ENCODE measurements around the gene RPRD1B. TPM values are rescaled to one million over a fixed set of nuclear protein-coding genes. Genes with fewer than 3 reads are reported as not detected.

Gene RPRD1B
- polyA plus RNA-seq, 4 donors: 9.2 to 34.7 (median 13.6) TPM

DNA sequence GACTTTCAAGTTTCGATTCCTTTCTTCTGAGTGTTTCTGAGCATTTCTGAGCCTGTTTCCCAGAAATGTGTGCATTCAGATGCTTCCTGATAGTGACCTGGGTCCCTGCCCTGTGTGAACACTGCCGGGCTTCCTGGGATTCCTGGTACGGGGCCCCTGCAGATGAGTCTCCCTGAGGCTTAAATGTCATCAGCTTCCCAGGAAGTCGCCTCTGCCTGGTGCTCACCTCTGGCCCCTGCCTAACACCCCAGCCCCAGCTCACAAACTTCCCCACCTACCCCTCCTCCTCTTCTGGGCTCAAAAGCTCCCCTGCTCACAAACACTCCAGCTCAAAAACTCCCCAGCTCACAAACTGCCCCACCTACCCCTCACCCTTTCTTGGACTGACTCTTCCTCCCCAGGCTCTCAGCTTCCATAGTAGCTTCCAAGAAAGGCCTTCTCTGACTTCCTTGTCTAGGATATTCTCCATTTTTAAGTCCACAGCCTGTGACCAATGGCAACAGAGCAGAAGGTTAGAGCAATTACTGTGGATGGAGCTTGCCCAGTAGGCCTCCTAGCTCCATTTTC lies 89.6 kb downstream of the RPRD1B start:
- Histone ChIP-seq H3K9me3 (ENCODE audit: control insufficient read depth in 2 of 2, insufficient read depth in 1 of 2, low read depth in 1 of 2, low read length in 1 of 2) (no peaks in the 10 kb centered on the region), H3K27ac (ENCODE audit: low read depth in 1 of 3, low read length in 2 of 3) (peak overlapping the region in 2 of 3 donors; percentile 80), H3K4me1 (ENCODE audit: control insufficient read depth in 3 of 3, insufficient read depth in 2 of 3, low read depth in 1 of 3, low read length in 2 of 3) (peaks cover 0 to 22% (median 12%) of the 10 kb centered on the region in 3 donors), H3K36me3 (ENCODE audit: control insufficient read depth in 3 of 3, insufficient read depth in 2 of 3, low read depth in 1 of 3, low read length in 3 of 3) (peaks cover 0 to 3% (median 0%) of the 10 kb centered on the region in 3 donors), H3K4me3 (ENCODE audit: low read depth in 1 of 3, low read length in 3 of 3) (no peak overlapping the region), H3K27me3 (ENCODE audit: control insufficient read depth in 3 of 3, insufficient read depth in 3 of 3, low read length in 3 of 3) (no peaks in the 10 kb centered on the region)
- no peak for FAIRE-seq
- peak in 1 of 2 donors; percentile 60 for DNase-seq
- WGBS, 3 donors: 30 to 49% (median 40%) methylated on average over 4 of the region's 4 CpGs

GRCh38 chr20:38125157-38126056 lies 91.9 kb downstream of the RPRD1B start:
- H3K36me3 ChIP-seq (ENCODE audit: control insufficient read depth in 3 of 3, insufficient read depth in 2 of 3, low read depth in 1 of 3, low read length in 3 of 3): peaks cover 0 to 23% (median 0%) of the 10 kb centered on the region in 3 donors
- no peaks in the 10 kb centered on the region for H3K9me3 ChIP-seq (ENCODE audit: control insufficient read depth in 2 of 2, insufficient read depth in 1 of 2, low read depth in 1 of 2, low read length in 1 of 2)
- H3K27me3 ChIP-seq (ENCODE audit: control insufficient read depth in 3 of 3, insufficient read depth in 3 of 3, low read length in 3 of 3): no peaks in the 10 kb centered on the region
- FAIRE-seq (no peak), DNase-seq (peak in 1 of 2 donors; percentile 58)
- H3K4me3 ChIP-seq (ENCODE audit: low read depth in 1 of 3, low read length in 3 of 3): no peak overlapping the region
- 47 to 57% (median 50%) methylated on average over 18 of the region's 18 CpGs for WGBS, 3 donors
- peak overlapping the region in 1 of 3 donors; percentile 88 for H3K27ac ChIP-seq (ENCODE audit: low read depth in 1 of 3, low read length in 2 of 3)
- peaks cover 0 to 22% (median 12%) of the 10 kb centered on the region in 3 donors for H3K4me1 ChIP-seq (ENCODE audit: control insufficient read depth in 3 of 3, insufficient read depth in 2 of 3, low read depth in 1 of 3, low read length in 2 of 3)

- DNase-seq (no peak), FAIRE-seq (no peak)
- Histone ChIP-seq H3K27ac (ENCODE audit: low read depth in 1 of 3, low read length in 2 of 3) (peak overlapping the region in 2 of 3 donors; percentile 57 to 88), H3K4me1 (ENCODE audit: control insufficient read depth in 3 of 3, insufficient read depth in 2 of 3, low read depth in 1 of 3, low read length in 2 of 3) (peaks cover 0 to 22% (median 12%) of the 10 kb centered on the region in 3 donors), H3K36me3 (ENCODE audit: control insufficient read depth in 3 of 3, insufficient read depth in 2 of 3, low read depth in 1 of 3, low read length in 3 of 3) (peaks cover 0 to 31% (median 0%) of the 10 kb centered on the region in 3 donors), H3K27me3 (ENCODE audit: control insufficient read depth in 3 of 3, insufficient read depth in 3 of 3, low read length in 3 of 3) (no peaks in the 10 kb centered on the region), H3K4me3 (ENCODE audit: low read depth in 1 of 3, low read length in 3 of 3) (no peak overlapping the region), H3K9me3 (ENCODE audit: control insufficient read depth in 2 of 2, insufficient read depth in 1 of 2, low read depth in 1 of 2, low read length in 1 of 2) (no peaks in the 10 kb centered on the region)
- 74 to 81% (median 74%) methylated on average over 7 of the region's 7 CpGs for WGBS, 3 donors
These were observed 92.8 kb downstream of the RPRD1B start for GRCh38 chr20:38126146-38126921.

DNA sequence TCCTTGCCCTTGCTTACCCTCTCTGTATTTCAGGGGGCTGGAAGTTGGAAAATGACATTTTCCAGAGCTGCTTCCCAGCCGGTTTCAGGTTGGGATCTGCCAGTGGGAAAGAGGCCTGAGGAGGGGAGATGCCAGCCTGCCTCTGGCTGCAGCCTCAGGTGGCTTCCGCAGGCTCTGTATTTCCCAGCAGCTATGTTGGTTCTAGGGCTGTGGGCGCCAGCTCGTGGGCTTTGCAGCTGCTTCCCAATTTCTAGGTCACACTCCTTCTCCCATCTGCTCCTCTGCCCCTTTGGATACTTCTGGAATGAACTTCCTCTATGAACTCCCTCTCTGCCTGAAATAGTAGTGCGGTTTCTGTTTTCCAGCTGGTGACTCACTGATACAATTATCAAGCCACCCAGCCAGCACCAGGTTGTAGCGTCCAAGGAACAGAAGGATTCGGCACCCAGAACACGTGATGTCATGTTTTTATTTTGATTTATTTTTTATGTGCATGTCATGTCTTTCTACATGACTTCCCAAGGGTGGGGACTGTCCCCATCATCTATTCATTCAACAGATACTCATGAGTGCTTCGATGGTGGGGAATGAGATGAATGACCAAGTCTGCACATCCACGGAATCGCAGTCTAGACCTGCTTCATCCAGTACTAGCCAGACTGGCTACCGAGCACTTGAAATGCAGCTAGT lies 93.5 kb downstream of the RPRD1B start:
- WGBS, 3 donors: 33 to 42% (median 40%) methylated on average over 12 of the region's 12 CpGs
- Histone ChIP-seq H3K27me3 (ENCODE audit: control insufficient read depth in 3 of 3, insufficient read depth in 3 of 3, low read length in 3 of 3) (no peaks in the 10 kb centered on the region), H3K9me3 (ENCODE audit: control insufficient read depth in 2 of 2, insufficient read depth in 1 of 2, low read depth in 1 of 2, low read length in 1 of 2) (no peaks in the 10 kb centered on the region), H3K36me3 (ENCODE audit: control insufficient read depth in 3 of 3, insufficient read depth in 2 of 3, low read depth in 1 of 3, low read length in 3 of 3) (peaks cover 0 to 39% (median 0%) of the 10 kb centered on the region in 3 donors), H3K27ac (ENCODE audit: low read depth in 1 of 3, low read length in 2 of 3) (peak overlapping the region in 2 of 3 donors; percentile 57 to 88), H3K4me1 (ENCODE audit: control insufficient read depth in 3 of 3, insufficient read depth in 2 of 3, low read depth in 1 of 3, low read length in 2 of 3) (peaks cover 0 to 22% (median 12%) of the 10 kb centered on the region in 3 donors), H3K4me3 (ENCODE audit: low read depth in 1 of 3, low read length in 3 of 3) (no peak overlapping the region)
- FAIRE-seq: no peak
- DNase-seq: peak in 1 of 2 donors; percentile 79

GRCh38 chr20:38127920-38128528 lies 94.5 kb downstream of the RPRD1B start:
- no peaks in the 10 kb centered on the region for H3K9me3 ChIP-seq (ENCODE audit: control insufficient read depth in 2 of 2, insufficient read depth in 1 of 2, low read depth in 1 of 2, low read length in 1 of 2)
- 85 to 91% (median 88%) methylated on average over 9 of the region's 9 CpGs for whole genome bisulfite sequencing, 3 donors
- no peaks in the 10 kb centered on the region for H3K27me3 ChIP-seq (ENCODE audit: control insufficient read depth in 3 of 3, insufficient read depth in 3 of 3, low read length in 3 of 3)
- H3K4me3 ChIP-seq (ENCODE audit: low read depth in 1 of 3, low read length in 3 of 3): no peak overlapping the region
- no peak for DNase-seq
- H3K4me1 ChIP-seq (ENCODE audit: control insufficient read depth in 3 of 3, insufficient read depth in 2 of 3, low read depth in 1 of 3, low read length in 2 of 3): peaks cover 0 to 21% (median 10%) of the 10 kb centered on the region in 3 donors
- FAIRE-seq: no peak
- no peak overlapping the region for H3K27ac ChIP-seq (ENCODE audit: low read depth in 1 of 3, low read length in 2 of 3)
- H3K36me3 ChIP-seq (ENCODE audit: control insufficient read depth in 3 of 3, insufficient read depth in 2 of 3, low read depth in 1 of 3, low read length in 3 of 3): peaks cover 0 to 48% (median 0%) of the 10 kb centered on the region in 3 donors

DNA sequence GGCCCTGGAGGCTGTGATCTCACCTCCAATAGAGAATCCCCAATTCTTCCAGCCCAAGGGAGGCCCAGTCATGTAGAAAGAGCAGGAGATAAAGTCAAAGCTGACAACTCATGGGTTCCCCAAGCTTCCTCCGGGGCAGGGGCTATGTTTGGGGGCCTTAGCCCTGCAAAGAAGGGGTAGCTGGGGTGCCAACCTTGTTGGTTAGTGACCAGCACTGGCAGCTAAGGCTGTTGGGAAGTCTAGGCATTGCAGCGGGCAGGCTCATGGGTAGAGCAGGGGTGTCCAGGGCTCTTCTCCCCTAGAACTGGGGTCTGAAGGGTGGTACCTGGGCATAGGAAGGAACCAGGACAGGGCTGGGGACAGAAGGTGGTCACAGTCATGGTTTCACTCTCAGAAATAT lies 95.1 kb downstream of the RPRD1B start:
- Histone ChIP-seq H3K4me3 (ENCODE audit: low read depth in 1 of 3, low read length in 3 of 3) (no peak overlapping the region), H3K36me3 (ENCODE audit: control insufficient read depth in 3 of 3, insufficient read depth in 2 of 3, low read depth in 1 of 3, low read length in 3 of 3) (peaks cover 0 to 54% (median 0%) of the 10 kb centered on the region in 3 donors), H3K27me3 (ENCODE audit: control insufficient read depth in 3 of 3, insufficient read depth in 3 of 3, low read length in 3 of 3) (no peaks in the 10 kb centered on the region), H3K27ac (ENCODE audit: low read depth in 1 of 3, low read length in 2 of 3) (no peak overlapping the region), H3K4me1 (ENCODE audit: control insufficient read depth in 3 of 3, insufficient read depth in 2 of 3, low read depth in 1 of 3, low read length in 2 of 3) (peaks cover 0 to 17% (median 6%) of the 10 kb centered on the region in 3 donors), H3K9me3 (ENCODE audit: control insufficient read depth in 2 of 2, insufficient read depth in 1 of 2, low read depth in 1 of 2, low read length in 1 of 2) (no peaks in the 10 kb centered on the region)
- DNase-seq (no peak), FAIRE-seq (no peak)
- 89 to 97% (median 93%) methylated on average over 2 of the region's 2 CpGs for WGBS, 3 donors

DNA sequence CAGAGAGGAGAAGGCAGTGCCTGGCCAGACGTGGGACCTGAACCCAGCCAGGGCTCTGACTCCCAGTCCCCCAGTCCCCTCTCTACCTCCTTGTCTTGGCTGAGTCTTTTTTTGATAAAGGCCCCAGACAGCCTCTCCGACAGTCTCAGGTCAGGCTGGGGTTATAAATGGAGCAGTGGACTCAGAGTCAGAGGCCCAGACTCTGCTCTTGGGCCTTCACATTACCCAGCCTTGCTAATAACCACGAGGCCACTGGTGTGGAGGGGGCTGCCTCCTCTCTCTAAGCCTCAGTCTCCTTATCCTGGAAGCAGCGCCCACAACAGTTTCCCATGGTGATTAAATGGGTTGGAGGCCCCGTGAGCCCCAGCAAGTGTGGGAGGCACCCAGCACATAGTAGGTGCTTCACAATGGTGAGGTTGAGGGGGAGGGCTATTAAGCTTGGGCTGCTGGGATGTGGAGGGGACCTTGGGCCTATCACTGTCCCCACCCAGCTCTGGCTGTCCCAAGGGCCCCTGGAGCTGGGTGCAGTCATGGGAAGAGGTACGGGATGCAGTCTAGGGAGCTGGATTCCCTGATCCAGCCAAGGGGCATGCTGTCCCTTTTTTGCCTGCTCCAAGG lies 95.8 kb downstream of the RPRD1B start:
- Histone ChIP-seq H3K27me3 (ENCODE audit: control insufficient read depth in 3 of 3, insufficient read depth in 3 of 3, low read length in 3 of 3) (no peaks in the 10 kb centered on the region), H3K9me3 (ENCODE audit: control insufficient read depth in 2 of 2, insufficient read depth in 1 of 2, low read depth in 1 of 2, low read length in 1 of 2) (no peaks in the 10 kb centered on the region), H3K27ac (ENCODE audit: low read depth in 1 of 3, low read length in 2 of 3) (no peak overlapping the region), H3K4me1 (ENCODE audit: control insufficient read depth in 3 of 3, insufficient read depth in 2 of 3, low read depth in 1 of 3, low read length in 2 of 3) (peaks cover 0 to 17% (median 6%) of the 10 kb centered on the region in 3 donors), H3K36me3 (ENCODE audit: control insufficient read depth in 3 of 3, insufficient read depth in 2 of 3, low read depth in 1 of 3, low read length in 3 of 3) (peaks cover 0 to 61% (median 0%) of the 10 kb centered on the region in 3 donors), H3K4me3 (ENCODE audit: low read depth in 1 of 3, low read length in 3 of 3) (no peak overlapping the region)
- WGBS, 3 donors: 88 to 93% (median 89%) methylated on average over 6 of the region's 6 CpGs
- FAIRE-seq: no peak
- DNase-seq: no peak

Data from small intestine (tissue), 7 donors.